Right renal cortex interstitium (tissue), 3 donors: Measurements from ENCODE around the gene UCK1. TPM values are rescaled to one million over a fixed set of nuclear protein-coding genes. Genes with fewer than 3 reads are reported as not detected.
A peak's percentile ranks its signal among the peaks of the same experiment; 100 is the strongest.
"Not testable (repeated sequence)": the region's sequence is repeated elsewhere in the genome, so short reads cannot be mapped to it uniquely, and the experiment has no call there.

Experiments used
- DNase-seq, 3 donors: peaks; one replicate each; pipeline ENCODE4 v3.0.0-alpha.2; 2013; ENCODE audit warnings: low read depth in 3 of 3, low spot score in 2 of 3
- polyA plus RNA-seq, 3 donors: library from polyadenylated mRNA; unstranded; fragments of 120-200 nt; gene quantifications; one replicate each; pipeline ENCODE4 v1.2.1, GENCODE V29; 2013; ENCODE audit not compliant: insufficient read length in 3 of 3

The UCK1 gene
- polyA plus RNA-seq, 3 donors, result 36.3 to 43.6 (median 39.2) TPM

GRCh38 chr9:131524665-131525315, 6.3 kb downstream of the UCK1 start:
- DNase-seq, result no peak

- no peak for DNase-seq
These were observed 7.3 kb downstream of the UCK1 start for GRCh38 chr9:131523451-131524435.

- no peak for DNase-seq
These were observed 8.0 kb downstream of the UCK1 start for GRCh38 chr9:131523086-131523388.

- DNase-seq, result no peak
These were observed 8.6 kb downstream of the UCK1 start for GRCh38 chr9:131522257-131523085.

- no peak for DNase-seq
These were observed 9.2 kb downstream of the UCK1 start for GRCh38 chr9:131521822-131522221.

- no peak for DNase-seq
These were observed 9.9 kb downstream of the UCK1 start for GRCh38 chr9:131521203-131521602.

GRCh38 chr9:131520503-131520902, 10.6 kb downstream of the UCK1 start:
- DNase-seq, result no peak

- DNase-seq, result no peak
These were observed 12.5 kb downstream of the UCK1 start for GRCh38 chr9:131518553-131518952.

GRCh38 chr9:131517761-131518190, 13.3 kb downstream of the UCK1 start:
- DNase-seq, result no peak

GRCh38 chr9:131516930-131517329, 14.1 kb downstream of the UCK1 start:
- no peak for DNase-seq

- DNase-seq, result no peak
These were observed 15.0 kb downstream of the UCK1 start for GRCh38 chr9:131516100-131516499.

- not testable (repeated sequence) for DNase-seq
These were observed 15.5 kb downstream of the UCK1 start for GRCh38 chr9:131515559-131516031.

GRCh38 chr9:131513177-131513576, 17.9 kb downstream of the UCK1 start:
- no peak for DNase-seq

- DNase-seq, result no peak
These were observed 19.2 kb downstream of the UCK1 start for GRCh38 chr9:131511880-131512279.

- no peak for DNase-seq
These were observed 19.6 kb downstream of the UCK1 start for GRCh38 chr9:131511416-131511815.

- no peak for DNase-seq
These were observed 26.1 kb downstream of the UCK1 start for GRCh38 chr9:131505012-131505411.

GRCh38 chr9:131503626-131504465, 27.2 kb downstream of the UCK1 start:
- no peak for DNase-seq

GRCh38 chr9:131502781-131503625, 28.1 kb downstream of the UCK1 start, which contains the start of gene POMT1:
Gene POMT1, plus strand, starts transcription at chr9:131502918. Its CDS starts 1,301 bp downstream, at chr9:131504219.
- peak; percentile 50 to 73 (median 72) for DNase-seq

GRCh38 chr9:131500939-131501541, 30.0 kb downstream of the UCK1 start:
- no peak for DNase-seq
